ENCODE data around the gene GRIK3.

GRIK3 gene

GRCh38 chr1:36807262-36807661, 227.1 kb downstream of the GRIK3 start:
- no peak for DNase-seq

- no peak for DNase-seq
These were observed 228.2 kb downstream of the GRIK3 start for GRCh38 chr1:36805979-36806640.

GRCh38 chr1:36804669-36805314, 229.5 kb downstream of the GRIK3 start:
- DNase-seq = no peak

- no peak for DNase-seq
These were observed 230.3 kb downstream of the GRIK3 start for GRCh38 chr1:36803868-36804570.

GRCh38 chr1:36802018-36802417, 232.3 kb downstream of the GRIK3 start:
- DNase-seq = no peak

GRCh38 chr1:36797761-36798160, 236.6 kb downstream of the GRIK3 start:
- DNase-seq = no peak

- no peak for DNase-seq
These were observed 237.6 kb downstream of the GRIK3 start for GRCh38 chr1:36796733-36797132.

- no peak for DNase-seq
These were observed 238.2 kb downstream of the GRIK3 start for GRCh38 chr1:36796106-36796590.

GRCh38 chr1:36794460-36794859, 239.9 kb downstream of the GRIK3 start:
- DNase-seq = no peak

- no peak for DNase-seq
These were observed 240.9 kb downstream of the GRIK3 start for GRCh38 chr1:36793452-36793851.

GRCh38 chr1:36792292-36792691, 242.0 kb downstream of the GRIK3 start:
- DNase-seq = no peak

GRCh38 chr1:36790191-36790590, 244.1 kb downstream of the GRIK3 start:
- DNase-seq = no peak

- no peak for DNase-seq
These were observed 244.8 kb downstream of the GRIK3 start for GRCh38 chr1:36789535-36789934.

GRCh38 chr1:36787312-36787913, 246.9 kb downstream of the GRIK3 start:
- DNase-seq = no peak

GRCh38 chr1:36786425-36786824, 247.9 kb downstream of the GRIK3 start:
- DNase-seq = no peak

- no peak for DNase-seq
These were observed 250.0 kb downstream of the GRIK3 start for GRCh38 chr1:36784147-36784859.

GRCh38 chr1:36783475-36783874, 250.8 kb downstream of the GRIK3 start:
- DNase-seq = no peak

GRCh38 chr1:36782785-36783184, 251.5 kb downstream of the GRIK3 start:
- DNase-seq = no peak

GRCh38 chr1:36782085-36782484, 252.2 kb downstream of the GRIK3 start:
- no peak for DNase-seq

- no peak for DNase-seq
These were observed 253.2 kb downstream of the GRIK3 start for GRCh38 chr1:36781098-36781497.

GRCh38 chr1:36778740-36779139, 255.6 kb downstream of the GRIK3 start:
- DNase-seq = no peak

- no peak for DNase-seq
These were observed 257.1 kb downstream of the GRIK3 start for GRCh38 chr1:36776948-36777831.

Data from NCI-H1417 treated with DMSO at 0.1 percent for 48 hours (cell line).